Measurements from ENCODE around the gene AP1B1. TPM values are rescaled to one million over a fixed set of nuclear protein-coding genes. Genes with fewer than 3 reads are reported as not detected.

AP1B1 gene
- total RNA-seq, 3 donors from 2014 or later, result 55.7 to 58.7 (median 58.2) TPM

- DNase-seq (ENCODE audit: low spot score in 2 of 2), result no peak
- H3K27ac ChIP-seq, result no peak overlapping the region
- H3K4me1 ChIP-seq, result peaks cover 0 to 9% of the 10 kb centered on the region in 2 donors
- H3K9me3 ChIP-seq, result no peaks in the 10 kb centered on the region
- intact Hi-C loops (cut with DNase I; ENCODE audit: low total_unique reads), result no loop called here
- H3K27me3 ChIP-seq, result no peaks in the 10 kb centered on the region
- no peak for TF ChIP-seq POLR2A (IDR thresholded peaks at IDR 0.05)
- no peak for TF ChIP-seq POLR2AphosphoS5 (IDR thresholded peaks at IDR 0.05)
- TF ChIP-seq CTCF (IDR thresholded peaks at IDR 0.05), result no peak
- no peaks in the 10 kb centered on the region for H3K36me3 ChIP-seq
- H3K4me3 ChIP-seq, result no peak overlapping the region
Measured at GRCh38 chr22:29326481-29326880, 61.9 kb downstream of the AP1B1 start.

DNA sequence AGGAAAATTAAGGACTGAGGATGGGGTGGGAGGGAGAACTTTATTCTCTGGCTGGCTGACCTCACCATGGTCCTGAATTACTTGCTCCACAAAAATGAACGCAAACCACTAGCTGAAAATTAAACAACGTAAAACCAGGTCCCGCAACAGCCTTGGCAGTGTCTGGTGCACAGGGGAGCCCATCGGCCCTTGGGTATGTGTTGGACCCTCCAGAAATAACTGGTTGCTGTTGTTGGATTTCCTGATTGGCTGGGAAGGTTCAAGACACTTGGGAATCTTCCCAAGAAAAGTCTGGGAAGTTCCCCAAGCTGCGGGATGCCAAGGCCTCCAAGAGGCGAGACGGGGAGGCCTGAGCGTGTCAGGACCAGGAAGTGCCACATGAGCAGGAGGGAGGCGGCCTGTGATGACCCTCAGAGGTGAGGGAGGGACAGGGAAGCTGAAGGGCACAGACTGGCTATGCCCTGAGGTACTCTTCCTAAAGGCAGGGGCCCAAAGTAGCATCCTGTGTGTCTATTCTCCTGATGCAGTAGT, 62.5 kb downstream of the AP1B1 start:
- DNase-seq (ENCODE audit: low spot score in 2 of 2), result no peak
- no peaks in the 10 kb centered on the region for H3K36me3 ChIP-seq
- intact Hi-C loops (cut with DNase I; ENCODE audit: low total_unique reads), result no loop called here
- peaks cover 0 to 6% of the 10 kb centered on the region in 2 donors for H3K4me1 ChIP-seq
- H3K4me3 ChIP-seq, result no peak overlapping the region
- H3K27me3 ChIP-seq, result no peaks in the 10 kb centered on the region
- no peak for TF ChIP-seq POLR2A (IDR thresholded peaks at IDR 0.05)
- TF ChIP-seq POLR2AphosphoS5 (IDR thresholded peaks at IDR 0.05), result no peak
- no peak for TF ChIP-seq CTCF (IDR thresholded peaks at IDR 0.05)
- H3K27ac ChIP-seq, result peak overlapping the region in 1 of 2 donors; percentile 7
- H3K9me3 ChIP-seq, result no peaks in the 10 kb centered on the region

GRCh38 chr22:29325356-29325755, 63.0 kb downstream of the AP1B1 start:
- H3K27ac ChIP-seq, result peak overlapping the region in 1 of 2 donors; percentile 7
- intact Hi-C loops (cut with DNase I; ENCODE audit: low total_unique reads), result no loop called here
- no peak overlapping the region for H3K4me3 ChIP-seq
- DNase-seq (ENCODE audit: low spot score in 2 of 2), result no peak
- H3K4me1 ChIP-seq, result peaks cover 0 to under 1% of the 10 kb centered on the region in 2 donors
- no peaks in the 10 kb centered on the region for H3K36me3 ChIP-seq
- no peaks in the 10 kb centered on the region for H3K9me3 ChIP-seq
- H3K27me3 ChIP-seq, result no peaks in the 10 kb centered on the region
- no peak for TF ChIP-seq POLR2A (IDR thresholded peaks at IDR 0.05)
- TF ChIP-seq POLR2AphosphoS5 (IDR thresholded peaks at IDR 0.05), result no peak
- no peak for TF ChIP-seq CTCF (IDR thresholded peaks at IDR 0.05)

DNA sequence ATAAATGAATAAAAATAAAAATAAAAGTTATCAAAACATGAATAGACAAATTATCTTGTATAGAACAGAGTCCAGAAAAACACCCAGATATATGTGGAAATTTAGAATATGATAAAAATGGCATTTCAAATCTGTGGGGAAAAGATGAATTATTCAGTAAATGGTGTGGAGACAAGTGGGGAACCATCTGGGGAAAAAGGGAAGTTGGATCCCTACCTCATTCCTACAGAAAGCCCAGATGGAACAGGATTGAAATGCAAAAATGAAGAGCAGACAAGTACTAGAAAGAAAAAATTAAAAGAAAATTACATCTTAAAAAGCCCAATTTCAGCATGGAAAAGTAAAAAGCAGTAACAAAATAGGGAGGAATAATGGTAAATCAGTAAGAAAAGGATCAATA, 64.7 kb downstream of the AP1B1 start:
- no peak overlapping the region for H3K4me3 ChIP-seq
- no peaks in the 10 kb centered on the region for H3K4me1 ChIP-seq
- TF ChIP-seq CTCF (IDR thresholded peaks at IDR 0.05) (no peak), POLR2A (IDR thresholded peaks at IDR 0.05) (no peak), POLR2AphosphoS5 (IDR thresholded peaks at IDR 0.05) (no peak)
- H3K9me3 ChIP-seq, result no peaks in the 10 kb centered on the region
- no peaks in the 10 kb centered on the region for H3K27me3 ChIP-seq
- intact Hi-C loops (cut with DNase I; ENCODE audit: low total_unique reads), result no loop called here
- DNase-seq (ENCODE audit: low spot score in 2 of 2), result no peak
- H3K27ac ChIP-seq, result no peak overlapping the region
- no peaks in the 10 kb centered on the region for H3K36me3 ChIP-seq

GRCh38 chr22:29320546-29320945, 67.8 kb downstream of the AP1B1 start:
- Histone ChIP-seq H3K36me3 (no peaks in the 10 kb centered on the region), H3K27ac (no peak overlapping the region), H3K4me3 (no peak overlapping the region), H3K27me3 (peaks cover 0 to 2% of the 10 kb centered on the region in 2 donors), H3K9me3 (no peaks in the 10 kb centered on the region), H3K4me1 (peaks cover 0 to under 1% of the 10 kb centered on the region in 2 donors)
- intact Hi-C loops (cut with DNase I; ENCODE audit: low total_unique reads), result no loop called here
- no peak for DNase-seq (ENCODE audit: low spot score in 2 of 2)
- TF ChIP-seq POLR2A (IDR thresholded peaks at IDR 0.05), result no peak
- TF ChIP-seq CTCF (IDR thresholded peaks at IDR 0.05), result no peak
- TF ChIP-seq POLR2AphosphoS5 (IDR thresholded peaks at IDR 0.05), result no peak

Measured in breast epithelium (tissue), 4 donors.